GM23338 (cell line): ENCODE measurements around the gene BATF3.

Source experiments
- CREB1 ChIP-seq: fragments of 250-450 bp; sonication (Bioruptor Pico); IDR thresholded peaks from 2 replicates; pipeline ENCODE4 v1.5.0; 2020; ENCODE audit warnings: low read depth, mild to moderate bottlenecking, moderate library complexity
- CTCF ChIP-seq, 2 experiments: fragments of 200-600 bp in 1 of 2; sonication (generic) in 1 of 2; conservative IDR thresholded peaks; 2 replicates each; pipeline versions ENCODE4 v1.5.1 to v1.6.1; 2016 to 2017; ENCODE audit warnings: antibody characterized with exemption in 2 of 2, low read depth in 2 of 2, mild to moderate bottlenecking in 2 of 2, moderate library complexity in 1 of 2
- ETS1 ChIP-seq: IDR thresholded peaks from 2 replicates; pipeline ENCODE4 v1.6.1; 2016; ENCODE audit warnings: antibody characterized with exemption
- EZH2 ChIP-seq: fragments of 200-600 bp; sonication (generic); IDR thresholded peaks from one replicate; pipeline ENCODE4 v1.8.0; 2017; ENCODE audit warnings: antibody characterized with exemption, mild to moderate bottlenecking, low read depth; ENCODE audit not compliant: unreplicated experiment
- EZH2phosphoT487 ChIP-seq: fragments of 200-600 bp; sonication (generic); IDR thresholded peaks from one replicate; pipeline ENCODE4 v1.8.1; 2018; ENCODE audit warnings: antibody characterized with exemption; ENCODE audit not compliant: unreplicated experiment
- JUNB ChIP-seq: IDR thresholded peaks from one replicate; pipeline ENCODE4 v1.6.1; 2016; ENCODE audit warnings: antibody characterized with exemption; ENCODE audit not compliant: unreplicated experiment
- NANOG ChIP-seq: IDR thresholded peaks from 2 replicates; pipeline ENCODE4 v1.6.1; 2016; ENCODE audit warnings: antibody characterized with exemption, borderline replicate concordance
- POLR2AphosphoS5 ChIP-seq: IDR thresholded peaks from 2 replicates; pipeline ENCODE4 v1.6.1; 2016; ENCODE audit warnings: antibody characterized with exemption, low read depth
- REST ChIP-seq: IDR thresholded peaks from one replicate; pipeline ENCODE4 v1.6.1; 2018; ENCODE audit warnings: antibody characterized with exemption; ENCODE audit not compliant: unreplicated experiment
- STAT1 ChIP-seq: IDR thresholded peaks from one replicate; pipeline ENCODE4 v1.6.1; 2016; ENCODE audit warnings: antibody characterized with exemption; ENCODE audit not compliant: unreplicated experiment
- ZNF114 ChIP-seq: fragments of 250-450 bp; sonication (Bioruptor Pico); IDR thresholded peaks from 2 replicates; pipeline ENCODE4 v1.5.0; 2020; ENCODE audit warnings: mild to moderate bottlenecking, moderate library complexity
- ZNF331 ChIP-seq: fragments of 250-450 bp; sonication (Bioruptor Pico); IDR thresholded peaks from 2 replicates; pipeline ENCODE4 v1.5.0; 2020; ENCODE audit warnings: low read depth, mild to moderate bottlenecking, moderate library complexity
- ZNF462 ChIP-seq: fragments of 250-450 bp; sonication (Bioruptor Pico); IDR thresholded peaks from 2 replicates; pipeline ENCODE4 v1.5.0; 2020; ENCODE audit warnings: mild to moderate bottlenecking, moderate library complexity

GRCh38 chr1:212656730-212657129, 42.9 kb downstream of the BATF3 start:
- no peak for TF ChIP-seq EZH2
- TF ChIP-seq CTCF (conservative IDR thresholded peaks at IDR 0.05; ENCODE audit: low read depth in 2 of 2): no peak
- no peak for TF ChIP-seq POLR2AphosphoS5
- no peak for TF ChIP-seq STAT1
- TF ChIP-seq EZH2phosphoT487: no peak
- no peak for TF ChIP-seq REST
- TF ChIP-seq ZNF114 (CRISPR knock-in tag): no peak
- no peak for TF ChIP-seq CREB1 (CRISPR knock-in tag)
- no peak for TF ChIP-seq ZNF462 (CRISPR knock-in tag)
- no peak for TF ChIP-seq ETS1
- no peak for TF ChIP-seq NANOG
- TF ChIP-seq ZNF331: no peak
- TF ChIP-seq JUNB: no peak
